DMS 273 (cell line): ENCODE measurements around the gene ZNF654.
"Not testable (repeated sequence)": the region's sequence is repeated elsewhere in the genome, so short reads cannot be mapped to it uniquely, and the experiment has no call there.

Experiments
- DNase-seq: peaks from one replicate; lab custom pipeline; 2025; ENCODE audit not compliant: unreplicated experiment; lab: John Stamatoyannopoulos, UW

Gene ZNF654

DNA sequence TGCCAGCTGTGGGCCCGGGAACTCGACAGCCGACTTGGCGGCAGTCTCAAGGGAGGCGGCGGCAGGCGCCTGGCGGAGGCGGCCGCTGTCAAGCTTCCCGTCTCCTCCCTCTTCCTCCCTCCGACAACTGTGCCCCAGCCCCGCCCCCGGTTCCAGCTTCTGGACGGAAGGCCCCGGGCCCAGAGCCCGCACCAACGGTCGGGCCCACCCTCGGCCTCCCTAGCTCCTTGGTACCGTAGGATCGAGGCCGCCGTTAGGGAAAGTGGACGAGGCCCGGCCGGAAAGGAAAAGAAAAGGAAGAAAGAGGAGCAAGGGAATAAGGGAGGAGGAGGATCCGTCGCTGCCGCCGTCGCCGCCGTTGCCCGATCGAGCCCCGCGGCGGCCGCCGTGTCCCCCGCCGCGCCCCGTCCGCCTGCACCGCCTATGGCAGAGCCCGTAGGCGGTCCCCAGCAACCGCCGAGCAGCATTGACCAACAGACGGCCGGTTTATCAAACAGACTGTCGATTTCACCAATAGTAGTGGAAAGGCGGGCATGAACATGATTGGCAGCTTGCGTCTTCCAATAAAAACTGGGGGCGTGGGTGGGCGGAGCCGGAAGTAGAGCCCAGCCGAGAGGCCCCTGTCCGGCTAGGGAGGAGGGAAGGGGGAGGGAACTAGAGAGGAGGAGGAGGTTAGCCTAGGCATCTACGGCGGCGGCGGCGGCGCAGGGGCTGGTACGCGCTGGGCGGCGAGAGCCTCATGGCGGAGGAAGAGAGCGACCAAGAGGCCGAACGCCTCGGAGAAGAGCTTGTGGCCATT lies at the start of gene ZNF654, which contains the start of gene CGGBP1:
TSS of gene ZNF654 (plus strand) at position 675 of the 799 bp plus-strand sequence. CDS start at position 740, 65 bp downstream.
TSS of gene CGGBP1 (minus strand) at position 425 of the 799 bp plus-strand sequence. CDS start 3,029 bp downstream, outside the sequence.
- peak; percentile 97 for DNase-seq

GRCh38 chr3:88010810-88011209 lies 48.2 kb upstream of the ZNF654 start:
- no peak for DNase-seq

- no peak for DNase-seq
Observed at GRCh38 chr3:88013592-88013991, 45.5 kb upstream of the ZNF654 start.

DNA sequence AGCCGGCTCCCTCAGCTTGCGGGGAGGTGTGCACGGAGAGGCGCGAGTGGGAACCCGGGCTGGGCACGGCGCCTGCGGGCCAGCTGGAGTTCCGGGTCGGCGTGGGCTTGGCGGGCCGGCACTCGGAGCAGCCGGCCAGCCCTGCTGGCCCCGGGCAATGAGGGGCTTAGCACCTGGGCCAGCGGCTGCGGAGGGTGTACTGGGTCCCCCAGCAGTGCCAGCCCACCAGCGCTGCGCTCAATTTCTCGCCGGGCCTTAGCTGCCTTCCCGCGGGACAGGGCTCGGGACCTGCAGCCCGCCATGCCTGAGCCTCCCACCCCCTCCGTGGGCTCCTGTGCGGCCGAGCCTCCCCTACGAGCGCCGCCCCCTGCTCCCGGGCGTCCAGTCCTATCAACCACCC lies 43.4 kb upstream of the ZNF654 start:
- DNase-seq: not testable (repeated sequence)

GRCh38 chr3:88019024-88019423 lies 40.0 kb upstream of the ZNF654 start:
- no peak for DNase-seq

DNA sequence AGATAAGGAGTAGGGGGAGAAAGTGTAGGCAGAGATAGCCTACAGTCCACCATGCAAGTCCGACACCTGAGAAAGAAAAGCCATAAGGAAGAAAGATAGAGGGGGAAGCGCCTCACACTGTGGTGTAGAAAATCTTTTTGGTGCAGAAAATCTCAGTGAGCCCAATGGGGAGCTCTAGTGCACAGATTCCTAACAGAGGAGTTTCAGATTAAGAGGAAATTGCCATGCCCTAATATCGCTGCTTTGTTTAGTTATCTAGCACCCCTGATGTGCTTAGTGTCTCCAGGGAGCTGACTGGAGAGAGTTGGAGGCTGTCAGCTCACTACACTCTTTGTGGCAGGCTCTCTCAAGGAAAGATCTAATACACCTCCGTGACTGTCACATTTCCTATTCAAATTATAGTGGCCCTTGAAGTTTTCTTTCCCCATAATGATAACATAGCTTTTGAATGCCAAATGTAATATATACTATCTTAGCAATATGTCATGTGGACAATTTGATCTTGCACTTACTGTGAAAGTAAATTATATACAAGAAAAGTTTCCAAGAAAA lies 34.0 kb upstream of the ZNF654 start:
- no peak for DNase-seq

DNA sequence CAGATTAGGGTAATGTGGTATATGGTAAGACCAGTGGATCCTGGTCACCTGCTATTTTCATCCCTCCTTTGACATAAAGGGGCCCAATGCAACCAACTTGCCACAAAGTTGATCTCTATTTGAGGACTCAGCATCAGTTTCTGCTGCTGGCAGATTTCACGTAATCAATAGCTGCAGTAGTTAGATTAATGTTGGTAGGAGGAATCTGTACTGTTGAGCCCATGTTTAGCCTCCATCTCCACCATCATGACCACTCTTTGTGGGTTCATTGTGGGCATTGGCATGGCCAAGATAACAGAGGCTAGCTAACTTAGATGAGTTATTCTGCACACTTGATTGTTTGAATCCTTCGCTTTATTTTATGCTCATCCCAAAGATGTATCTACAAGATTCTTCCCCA lies 30.2 kb upstream of the ZNF654 start:
- DNase-seq: no peak

DNA sequence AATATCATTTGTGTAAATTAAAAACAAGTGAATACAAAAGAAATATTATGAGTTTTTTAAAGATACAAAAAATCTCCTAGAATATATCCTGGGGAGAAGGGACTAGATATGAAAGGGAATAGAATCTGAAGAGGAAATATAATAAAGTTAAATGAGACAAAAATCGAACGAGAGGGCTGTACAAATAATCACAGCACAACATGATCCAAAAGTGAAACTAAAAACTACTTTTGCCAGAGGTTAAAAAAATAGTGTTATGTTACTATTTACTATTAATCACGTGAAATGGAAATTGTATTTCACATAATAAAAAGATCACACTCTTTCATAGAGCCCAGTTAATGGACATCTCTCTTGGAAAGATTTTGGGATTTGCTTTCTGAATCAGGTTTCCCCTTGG lies 28.8 kb upstream of the ZNF654 start:
- DNase-seq: no peak

DNA sequence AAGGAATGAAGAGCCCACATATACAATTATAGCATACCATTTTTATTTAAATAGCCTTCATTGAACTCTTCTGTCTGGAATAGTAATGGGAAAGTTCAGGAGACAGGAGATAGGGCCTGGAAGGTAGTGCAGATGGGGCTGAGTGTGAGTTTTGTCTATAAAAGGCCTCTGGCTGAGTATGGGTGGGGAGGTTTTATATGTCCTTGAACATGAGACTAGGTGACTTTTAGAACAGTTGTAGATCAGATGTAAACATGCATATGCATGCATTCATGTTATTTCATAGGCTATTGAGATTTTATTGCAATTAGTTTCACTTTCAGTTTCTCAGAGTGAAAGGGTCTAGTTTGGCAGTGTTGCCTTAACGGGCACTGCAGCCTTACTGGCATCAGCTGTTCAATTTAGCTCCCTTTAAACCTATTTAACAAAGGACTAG lies 27.4 kb upstream of the ZNF654 start:
- DNase-seq: peak; percentile 39

- no peak for DNase-seq
Observed at GRCh38 chr3:88032245-88032644, 26.8 kb upstream of the ZNF654 start.

DNA sequence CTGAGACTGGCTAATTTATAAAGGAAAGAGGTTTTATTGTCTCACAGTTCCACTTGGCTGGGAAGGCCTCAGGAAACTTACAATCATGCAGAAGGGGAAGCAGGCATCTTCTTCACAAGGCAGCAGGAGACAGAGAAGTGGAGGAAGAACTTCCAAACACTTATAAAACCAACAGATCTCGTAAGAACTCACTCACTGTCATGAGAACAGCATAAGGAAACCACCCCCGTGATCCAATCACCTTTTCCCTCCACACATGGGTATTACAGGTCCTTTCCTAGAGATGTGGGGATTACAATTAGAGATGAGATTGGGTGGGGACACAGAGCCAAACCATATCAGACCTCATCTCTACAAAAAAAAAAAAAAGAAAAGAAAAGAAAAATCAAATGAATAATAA lies 26.0 kb upstream of the ZNF654 start:
- DNase-seq: no peak

- no peak for DNase-seq
Observed at GRCh38 chr3:88033808-88034207, 25.2 kb upstream of the ZNF654 start.

GRCh38 chr3:88034491-88035275 lies 24.4 kb upstream of the ZNF654 start:
- DNase-seq: no peak

DNA sequence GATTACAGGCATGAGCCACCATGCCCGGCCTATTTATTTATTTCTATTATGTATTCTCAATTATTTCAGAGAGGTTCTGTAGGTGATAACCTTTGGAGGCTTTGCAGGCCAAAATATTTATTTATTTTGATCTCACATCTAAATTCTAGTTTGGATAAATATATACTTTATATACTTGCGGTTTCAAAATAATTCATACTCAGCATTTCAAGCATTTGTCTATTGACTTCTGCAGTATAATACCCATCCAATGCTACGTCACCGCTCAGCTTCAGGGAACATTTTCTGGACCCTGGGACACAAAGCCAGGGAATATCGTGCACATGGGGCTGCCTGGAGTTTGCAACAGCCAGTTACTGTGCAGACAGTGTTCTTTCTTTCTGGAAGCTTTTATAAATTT lies 22.8 kb upstream of the ZNF654 start:
- no peak for DNase-seq

DNA sequence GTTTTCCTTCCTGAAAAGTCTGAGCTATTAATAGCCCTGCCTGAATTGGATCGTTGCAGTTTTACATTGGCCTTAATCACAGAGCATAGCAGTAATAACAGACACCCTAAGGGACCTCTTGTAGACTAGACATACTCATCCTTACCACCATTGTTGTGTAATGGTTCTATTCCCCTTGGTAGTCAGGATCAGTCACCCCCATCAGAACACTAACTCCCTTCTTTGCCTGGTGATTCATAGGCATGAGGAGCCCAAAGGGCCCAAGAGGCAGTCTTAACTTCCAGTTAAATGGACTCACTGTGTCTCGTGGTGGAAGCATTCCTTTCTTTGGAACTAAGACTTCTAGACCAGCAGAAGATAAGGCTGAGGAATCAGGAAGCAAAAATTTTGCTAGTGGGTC lies 20.5 kb upstream of the ZNF654 start:
- DNase-seq: no peak

GRCh38 chr3:88040529-88040928 lies 18.5 kb upstream of the ZNF654 start:
- no peak for DNase-seq

DNA sequence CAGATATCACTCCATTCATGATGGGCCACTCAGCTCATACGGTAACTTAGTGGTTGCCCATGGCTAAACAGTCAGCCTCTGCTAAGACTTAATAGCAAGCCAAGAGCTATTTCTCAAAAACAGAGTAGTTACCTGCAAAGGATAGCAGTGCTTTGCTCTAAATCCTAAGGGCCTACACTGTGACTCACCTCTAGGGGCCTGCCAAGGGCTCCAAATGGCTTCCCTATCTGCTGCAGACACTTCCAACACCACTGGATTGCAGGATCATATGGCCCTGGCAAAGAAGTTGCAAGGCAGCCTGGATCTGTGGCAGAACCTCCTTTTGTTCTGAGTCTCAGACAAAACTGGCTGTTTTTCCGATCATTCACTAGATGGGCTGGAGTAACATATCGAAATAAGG lies 18.1 kb upstream of the ZNF654 start:
- peak; percentile 17 for DNase-seq

DNA sequence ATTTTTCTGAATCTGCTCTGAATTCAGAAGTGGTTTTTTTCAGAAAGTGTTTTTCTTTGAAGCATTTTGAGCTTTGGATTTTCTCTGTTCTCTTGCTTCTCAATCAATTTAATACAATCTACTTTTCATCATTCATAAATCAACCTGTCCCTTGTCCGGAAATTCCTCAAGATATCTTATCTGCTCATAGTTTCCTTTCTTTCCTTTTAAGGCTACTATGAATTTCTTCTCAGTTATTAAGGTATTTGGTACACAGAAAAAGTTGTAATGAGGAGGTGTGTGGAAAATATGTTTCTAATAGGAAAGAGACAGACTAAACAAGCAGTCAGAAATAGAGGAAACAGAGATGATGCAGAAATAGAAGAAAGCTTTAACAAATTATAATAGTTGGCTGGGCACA lies 14.6 kb upstream of the ZNF654 start:
- DNase-seq: no peak

GRCh38 chr3:88046766-88047165 lies 12.3 kb upstream of the ZNF654 start:
- no peak for DNase-seq

GRCh38 chr3:88057630-88058305 lies 1.3 kb upstream of the ZNF654 start:
- DNase-seq: no peak

GRCh38 chr3:88058306-88058580 lies 812 bp upstream of the ZNF654 start:
- DNase-seq: no peak
